Vagina (tissue), 2 donors: Measurements from ENCODE around the gene SCAMP4. TPM values are rescaled to one million over a fixed set of nuclear protein-coding genes. Genes with fewer than 3 reads are reported as not detected.
A peak's percentile ranks its signal among the peaks of the same experiment; 100 is the strongest.

Experiments used
- DNase-seq, 2 donors: peaks; one replicate each; pipeline ENCODE4 v3.0.0-alpha.2; 2017; ENCODE audit errors: extremely low spot score in 2 of 2
- H3K27ac ChIP-seq: fragments of 200-600 bp; sonication (generic); one replicate; pipeline ENCODE4 v1.5.1; 2019
- H3K27me3 ChIP-seq: fragments of 200-600 bp; sonication (generic); one replicate; pipeline ENCODE4 v1.5.1; 2019
- H3K36me3 ChIP-seq, 2 donors: fragments of 200-600 bp; sonication (generic); one replicate each; pipeline ENCODE4 v1.5.1; 2017 to 2019
- H3K4me1 ChIP-seq: fragments of 200-600 bp; sonication (generic); one replicate; pipeline ENCODE4 v1.5.1; 2019
- H3K4me3 ChIP-seq, 2 donors: fragments of 200-600 bp; sonication (generic); 1 replicate in 1 of 2; 2 replicates in 1 of 2; pipeline ENCODE4 v1.5.1; 2016 to 2019
- H3K9me3 ChIP-seq: fragments of 200-600 bp; sonication (generic); one replicate; pipeline ENCODE4 v1.5.1; 2019
- CTCF ChIP-seq, 3 experiments: fragments of 450-650 bp in 2 of 3; fragments of 200-600 bp in 1 of 3; sonication (generic) in 1 of 3; IDR thresholded peaks; one replicate each; pipeline ENCODE4 v1.5.1; 2017 to 2019; ENCODE audit warnings: antibody characterized with exemption in 3 of 3, mild to moderate bottlenecking in 2 of 3, moderate library complexity in 2 of 3
- POLR2A ChIP-seq, 2 donors: fragments of 450-650 bp; IDR thresholded peaks; one replicate each; pipeline ENCODE4 v1.6.1; 2017; ENCODE audit warnings: antibody characterized with exemption in 2 of 2, mild to moderate bottlenecking in 2 of 2, moderate library complexity in 2 of 2
- POLR2AphosphoS5 ChIP-seq, 2 donors: sonication (generic); formaldehyde crosslinking; IDR thresholded peaks; one replicate each; pipeline ENCODE4 v1.9.0; 2017; ENCODE audit warnings: antibody characterized with exemption in 2 of 2, mild to moderate bottlenecking in 2 of 2, low read depth in 1 of 2; ENCODE audit not compliant: insufficient read depth in 1 of 2
- intact Hi-C: fragments of 100-400 bp; cut with DNase I; formaldehyde crosslinking; loops from one replicate; pipeline ENCODE4 v1.15.1; 2023
- total RNA-seq: library from RNA; depleted of rRNA; stranded (reverse); fragments of >200 nt; gene quantifications from one replicate; pipeline ENCODE4 v1.2.3, GENCODE V29; 2016

Gene SCAMP4
- total RNA-seq, 1 donor from 2014 or later: 51.3 TPM

GRCh38 chr19:1945899-1946298 is 40.7 kb downstream of the SCAMP4 start:
- TF ChIP-seq POLR2A (IDR thresholded peaks at IDR 0.05) (no peak), CTCF (IDR thresholded peaks at IDR 0.05) (peak in 1 of 3 experiments; percentile 26)
- DNase-seq: no peak
- Histone ChIP-seq H3K4me3 (no peak overlapping the region), H3K4me1 (peaks cover 48% of the 10 kb centered on the region), H3K9me3 (no peaks in the 10 kb centered on the region), H3K27ac (no peak overlapping the region), H3K27me3 (no peaks in the 10 kb centered on the region), H3K36me3 (no peaks in the 10 kb centered on the region)
- intact Hi-C loops: no loop called here

GRCh38 chr19:1947651-1948209 is 42.5 kb downstream of the SCAMP4 start:
- no peak for TF ChIP-seq CTCF (IDR thresholded peaks at IDR 0.05)
- TF ChIP-seq POLR2AphosphoS5 (IDR thresholded peaks at IDR 0.05; ENCODE audit: insufficient read depth in 1 of 2, low read depth in 1 of 2): no peak
- TF ChIP-seq POLR2A (IDR thresholded peaks at IDR 0.05): no peak
- intact Hi-C loops: no loop called here

GRCh38 chr19:1949304-1950101 is 44.3 kb downstream of the SCAMP4 start:
- no peaks in the 10 kb centered on the region for H3K9me3 ChIP-seq
- H3K36me3 ChIP-seq: no peaks in the 10 kb centered on the region
- H3K27ac ChIP-seq: no peak overlapping the region
- H3K4me1 ChIP-seq: peaks cover 21% of the 10 kb centered on the region
- intact Hi-C loops: no loop called here
- TF ChIP-seq POLR2AphosphoS5 (IDR thresholded peaks at IDR 0.05; ENCODE audit: insufficient read depth in 1 of 2, low read depth in 1 of 2) (no peak), CTCF (IDR thresholded peaks at IDR 0.05) (no peak), POLR2A (IDR thresholded peaks at IDR 0.05) (no peak)
- DNase-seq: no peak
- H3K4me3 ChIP-seq: no peak overlapping the region
- no peaks in the 10 kb centered on the region for H3K27me3 ChIP-seq

More at GRCh38 chr19:1947651-1948209, 42.5 kb downstream of the SCAMP4 start:
- DNase-seq: no peak
- no peaks in the 10 kb centered on the region for H3K9me3 ChIP-seq
- H3K36me3 ChIP-seq: no peaks in the 10 kb centered on the region
- H3K27me3 ChIP-seq: no peaks in the 10 kb centered on the region
- no peak overlapping the region for H3K4me3 ChIP-seq
- H3K27ac ChIP-seq: no peak overlapping the region
- H3K4me1 ChIP-seq: peaks cover 39% of the 10 kb centered on the region

- Histone ChIP-seq H3K4me3 (no peak overlapping the region), H3K9me3 (no peaks in the 10 kb centered on the region), H3K4me1 (peaks cover 18% of the 10 kb centered on the region), H3K27me3 (no peaks in the 10 kb centered on the region), H3K27ac (no peak overlapping the region), H3K36me3 (no peaks in the 10 kb centered on the region)
- intact Hi-C loops: no loop called here
- TF ChIP-seq POLR2A (IDR thresholded peaks at IDR 0.05) (no peak), POLR2AphosphoS5 (IDR thresholded peaks at IDR 0.05; ENCODE audit: insufficient read depth in 1 of 2, low read depth in 1 of 2) (no peak), CTCF (IDR thresholded peaks at IDR 0.05) (no peak)
- DNase-seq: no peak
Observed at GRCh38 chr19:1950640-1951039, 45.4 kb downstream of the SCAMP4 start.

- no peak overlapping the region for H3K4me3 ChIP-seq
- no peak overlapping the region for H3K27ac ChIP-seq
- H3K4me1 ChIP-seq: peaks cover 9% of the 10 kb centered on the region
- no peaks in the 10 kb centered on the region for H3K36me3 ChIP-seq
- H3K27me3 ChIP-seq: no peaks in the 10 kb centered on the region
- H3K9me3 ChIP-seq: no peaks in the 10 kb centered on the region
- no peak for DNase-seq
- no peak for TF ChIP-seq CTCF (IDR thresholded peaks at IDR 0.05)
- TF ChIP-seq POLR2A (IDR thresholded peaks at IDR 0.05): no peak
- TF ChIP-seq POLR2AphosphoS5 (IDR thresholded peaks at IDR 0.05; ENCODE audit: insufficient read depth in 1 of 2, low read depth in 1 of 2): no peak
- intact Hi-C loops: no loop called here
Observed at GRCh38 chr19:1952635-1953034, 47.4 kb downstream of the SCAMP4 start.
